ENCODE data around the gene OR13J1. TPM values are rescaled to one million over a fixed set of nuclear protein-coding genes. Genes with fewer than 3 reads are reported as not detected.
"Not testable (repeated sequence)": the region's sequence is repeated elsewhere in the genome, so short reads cannot be mapped to it uniquely, and the experiment has no call there.

The OR13J1 gene
- total RNA-seq, 1 donor from 2014 or later, result not detected

GRCh38 chr9:35905912-35906679 lies 35.9 kb upstream of the OR13J1 start, which contains the start of gene HRCT1:
Gene HRCT1, plus strand, starts transcription at chr9:35906202. Its CDS starts 86 bp downstream, at chr9:35906288.
- intact Hi-C loops (cut with DNase I), result loop anchor here (1.0 kb wide), 1 partner anchor 40 kb away; no protein-coding TSS in a partner anchor
- DNase-seq (ENCODE audit: low spot score), result peak; percentile 94

DNA sequence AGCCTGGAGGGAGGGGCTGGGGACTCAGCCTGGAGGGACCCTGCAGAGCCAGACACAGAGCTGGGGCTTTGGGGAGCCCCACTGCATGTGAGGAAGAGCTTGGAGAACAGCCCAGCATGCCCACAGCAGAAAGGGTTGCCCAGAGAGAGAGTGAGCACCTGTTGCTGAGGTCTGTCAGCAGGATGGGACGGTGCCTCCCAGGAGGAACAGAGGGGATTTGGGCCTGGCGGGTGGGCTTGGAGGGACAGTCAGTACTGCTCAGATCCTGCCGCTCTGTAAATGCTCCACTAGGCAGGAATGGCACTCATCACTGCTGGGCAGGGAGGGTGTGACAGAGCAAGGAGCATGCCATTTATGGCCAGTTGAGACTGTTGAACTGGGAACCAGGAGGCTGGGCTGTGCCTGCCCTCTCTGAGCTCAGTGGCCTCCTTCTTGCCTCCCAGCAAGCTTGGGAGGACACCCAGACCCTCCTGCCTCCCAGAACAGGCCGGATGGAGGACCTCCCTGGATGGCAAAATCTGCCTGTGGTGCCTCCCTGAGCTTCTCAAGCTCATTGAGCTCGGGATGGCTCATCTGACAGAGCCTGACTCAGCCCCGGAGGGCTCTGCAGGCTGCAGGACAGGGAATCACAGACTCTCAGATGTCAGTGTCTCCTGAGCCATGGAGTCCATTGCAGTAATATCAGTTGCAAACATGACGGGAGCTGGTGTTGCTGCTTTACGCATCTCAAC lies 35.0 kb upstream of the OR13J1 start:
- intact Hi-C loops (cut with DNase I), result loop anchor here (1.0 kb wide), 1 partner anchor 41 kb away; no protein-coding TSS in a partner anchor
- no peak for DNase-seq (ENCODE audit: low spot score)

- intact Hi-C loops (cut with DNase I), result no loop called here
- no peak for DNase-seq (ENCODE audit: low spot score)
Measured at GRCh38 chr9:35904338-35904737, 34.1 kb upstream of the OR13J1 start.

DNA sequence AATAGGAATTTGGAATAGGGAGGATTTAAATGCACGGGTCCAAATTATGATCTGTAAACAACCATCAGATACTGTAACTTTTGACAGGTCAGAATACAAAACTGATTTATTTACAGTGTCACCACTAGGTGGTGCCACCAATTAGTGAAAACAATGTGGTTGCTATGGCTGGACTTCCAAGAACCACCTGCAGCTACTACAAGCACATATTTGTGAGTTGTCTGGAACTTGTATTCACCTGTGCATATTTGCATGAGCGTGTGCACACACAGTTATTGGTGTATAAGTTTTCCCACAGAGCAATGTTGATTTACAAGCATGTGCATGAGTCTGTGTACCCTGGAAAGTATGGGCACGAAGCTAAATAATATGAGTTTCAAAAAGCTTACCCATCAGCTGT lies 32.8 kb upstream of the OR13J1 start:
- DNase-seq (ENCODE audit: low spot score), result no peak
- intact Hi-C loops (cut with DNase I), result no loop called here

DNA sequence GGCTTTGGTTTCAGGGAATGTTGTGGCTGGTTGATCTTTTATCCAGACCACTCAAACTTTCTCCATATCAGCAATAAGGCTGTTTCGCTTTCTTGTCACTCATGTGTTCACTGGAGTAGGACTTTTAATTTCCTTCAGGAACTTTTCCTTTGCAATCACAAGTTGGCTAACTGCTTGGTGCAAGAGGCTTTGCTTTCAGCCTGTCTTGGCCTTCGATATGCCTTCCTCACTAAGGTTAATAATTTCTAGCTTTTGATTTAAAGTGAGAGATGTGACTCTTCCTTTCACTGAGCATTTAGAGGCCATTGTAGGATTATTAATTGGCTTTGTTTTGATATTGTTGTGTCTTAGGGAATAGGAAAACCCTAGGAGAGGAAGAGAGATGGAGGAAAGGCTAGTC lies 28.8 kb upstream of the OR13J1 start:
- no peak for DNase-seq (ENCODE audit: low spot score)
- intact Hi-C loops (cut with DNase I), result no loop called here

- no peak for DNase-seq (ENCODE audit: low spot score)
- intact Hi-C loops (cut with DNase I), result no loop called here
Measured at GRCh38 chr9:35898337-35898736, 28.1 kb upstream of the OR13J1 start.

GRCh38 chr9:35897376-35898099 lies 27.3 kb upstream of the OR13J1 start:
- DNase-seq (ENCODE audit: low spot score); intact Hi-C loops (cut with DNase I): not testable (repeated sequence)

- no peak for DNase-seq (ENCODE audit: low spot score)
- intact Hi-C loops (cut with DNase I), result no loop called here
Measured at GRCh38 chr9:35896570-35896969, 26.4 kb upstream of the OR13J1 start.

- intact Hi-C loops (cut with DNase I), result no loop called here
- DNase-seq (ENCODE audit: low spot score), result no peak
Measured at GRCh38 chr9:35892051-35892450, 21.9 kb upstream of the OR13J1 start.

DNA sequence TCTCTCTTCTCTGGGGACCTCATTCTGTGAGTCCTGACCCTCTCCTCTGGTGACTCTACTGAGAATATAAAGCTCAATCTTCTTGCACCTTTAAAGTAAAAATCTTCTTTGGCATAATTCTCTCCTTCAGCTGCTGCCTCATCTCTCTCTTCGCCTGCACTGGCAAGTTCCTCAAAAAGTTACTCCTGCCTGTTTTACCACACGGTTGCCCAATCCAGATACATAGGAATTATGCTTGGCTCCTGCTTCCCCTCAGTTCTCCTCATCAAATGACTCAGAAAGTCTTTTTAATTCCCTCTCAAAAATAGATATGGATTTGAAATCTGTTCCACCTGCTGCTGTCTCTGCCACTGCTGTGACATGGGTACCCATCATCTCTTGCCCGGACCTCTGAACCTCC lies 21.4 kb upstream of the OR13J1 start:
- DNase-seq (ENCODE audit: low spot score), result no peak
- intact Hi-C loops (cut with DNase I), result no loop called here

- intact Hi-C loops (cut with DNase I), result loop anchor here (10.0 kb wide), 1 partner anchor 220 kb away; the partner anchor contains the start of gene ARHGEF39
- not testable (repeated sequence) for DNase-seq (ENCODE audit: low spot score)
Measured at GRCh38 chr9:35884908-35885307, 14.7 kb upstream of the OR13J1 start.

GRCh38 chr9:35882996-35883395 lies 12.8 kb upstream of the OR13J1 start:
- no peak for DNase-seq (ENCODE audit: low spot score)
- intact Hi-C loops (cut with DNase I), result loop anchor here (1.0 to 10.0 kb wide), 3 partner anchors 54 to 218 kb away; partner anchors contain the start of genes ARHGEF39, FAM221B, NPR2 and TMEM8B

GRCh38 chr9:35882263-35882848 lies 12.2 kb upstream of the OR13J1 start:
- DNase-seq (ENCODE audit: low spot score), result peak; percentile 90
- intact Hi-C loops (cut with DNase I), result loop anchor here (1.0 to 10.0 kb wide), 3 partner anchors 54 to 218 kb away; partner anchors contain the start of genes ARHGEF39, FAM221B, NPR2 and TMEM8B

DNA sequence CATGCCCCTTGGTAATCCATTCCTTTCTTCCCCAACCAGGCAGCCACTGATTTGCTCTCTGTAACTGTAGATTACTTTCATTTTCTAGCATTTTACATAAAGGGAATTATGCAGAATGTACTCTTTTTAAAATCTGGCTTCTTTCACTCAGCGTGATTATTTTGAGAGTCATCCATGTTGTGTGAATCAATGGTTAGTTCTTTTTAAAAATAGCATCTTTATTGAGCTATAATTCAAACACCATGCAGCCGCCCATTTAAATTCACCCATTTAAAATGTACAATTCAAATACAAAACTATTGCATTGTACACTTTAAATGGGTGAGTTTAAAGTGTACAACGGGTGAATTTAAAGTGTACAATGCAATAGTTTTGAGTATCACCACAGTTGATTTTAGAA lies 2.3 kb upstream of the OR13J1 start:
- no peak for DNase-seq (ENCODE audit: low spot score)
- intact Hi-C loops (cut with DNase I), result loop anchor here (5.0 kb wide), 1 partner anchor 35 kb away; no protein-coding TSS in a partner anchor

GRCh38 chr9:35871545-35871944 lies 1.3 kb upstream of the OR13J1 start:
- intact Hi-C loops (cut with DNase I), result loop anchor here (5.0 kb wide), 1 partner anchor 34 kb away; no protein-coding TSS in a partner anchor
- no peak for DNase-seq (ENCODE audit: low spot score)

GRCh38 chr9:35869621-35870216 lies 482 bp downstream of the OR13J1 start:
- DNase-seq (ENCODE audit: low spot score), result no peak
- intact Hi-C loops (cut with DNase I), result loop anchor here (5.0 kb wide), 1 partner anchor 32 kb away; no protein-coding TSS in a partner anchor

GRCh38 chr9:35868933-35869332 lies 1.3 kb downstream of the OR13J1 start:
- DNase-seq (ENCODE audit: low spot score), result no peak
- intact Hi-C loops (cut with DNase I), result no loop called here

DNA sequence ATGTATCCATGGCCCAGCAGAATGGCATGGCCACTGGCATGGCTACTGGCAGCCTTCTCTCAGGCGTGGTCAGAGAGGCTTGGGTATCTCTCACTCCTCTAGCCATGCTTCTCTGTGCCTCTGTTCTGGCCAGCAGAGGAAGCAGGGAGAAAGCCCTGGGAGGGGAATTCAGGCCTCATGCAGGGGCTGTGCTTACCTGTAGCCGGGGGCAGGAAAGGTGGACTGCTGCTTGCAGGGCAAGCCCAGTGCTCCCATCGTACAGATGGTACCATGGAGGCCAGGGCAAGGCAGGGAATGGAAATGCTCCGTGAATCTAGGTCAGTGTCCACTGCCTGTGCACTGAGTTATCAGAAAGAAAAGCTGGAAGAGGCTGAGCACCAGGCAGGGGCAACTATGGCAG lies 2.7 kb downstream of the OR13J1 start:
- no peak for DNase-seq (ENCODE audit: low spot score)
- intact Hi-C loops (cut with DNase I), result no loop called here

- intact Hi-C loops (cut with DNase I), result no loop called here
- no peak for DNase-seq (ENCODE audit: low spot score)
Measured at GRCh38 chr9:35864695-35865255, 5.4 kb downstream of the OR13J1 start.
